T-helper 1 cell treated with Interleukin-12 subunit alpha and Interleukin-12 subunit beta and Interleukin-4 antibody, amounts not matched to agents 30 ng/mL and 1 ng/mL, for 36 hours (primary cell): ENCODE results near the gene HIF1A. TPM values are rescaled to one million over a fixed set of nuclear protein-coding genes. Genes with fewer than 3 reads are reported as not detected.

Experiments used
- intact Hi-C: fragments of 100-400 bp; cut with micrococcal nuclease; formaldehyde crosslinking; loops from one replicate; pipeline ENCODE4 v1.15.1; 2024
- total RNA-seq: library from RNA; stranded (reverse); gene quantifications from 2 replicates; pipeline ENCODE4 v1.2.3, GENCODE V29; 2022

The HIF1A gene
- total RNA-seq, 1 donor from 2014 or later, result 204 TPM

GRCh38 chr14:61765225-61765943 is 70.1 kb downstream of the HIF1A start:
- intact Hi-C loops, result no loop called here

DNA sequence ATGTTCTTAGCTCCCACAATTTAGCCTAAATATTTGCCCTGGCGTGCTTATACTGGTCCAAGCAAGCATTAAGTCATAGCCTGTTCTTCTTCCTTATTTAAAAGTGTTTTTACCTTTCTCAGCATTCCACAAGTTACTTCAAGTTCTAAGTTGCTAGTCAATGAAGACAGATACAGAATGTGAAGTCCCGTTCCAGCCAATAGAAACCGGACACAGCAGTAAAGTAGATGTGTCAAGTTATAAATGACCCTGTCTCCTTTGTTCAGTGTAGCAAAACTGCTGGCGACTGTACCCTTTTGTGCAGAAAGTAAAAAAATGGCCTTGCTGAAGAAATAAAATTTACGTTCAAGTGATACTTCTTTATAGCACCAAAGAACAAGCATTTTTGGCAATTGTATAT is 70.8 kb downstream of the HIF1A start:
- intact Hi-C loops, result no loop called here

DNA sequence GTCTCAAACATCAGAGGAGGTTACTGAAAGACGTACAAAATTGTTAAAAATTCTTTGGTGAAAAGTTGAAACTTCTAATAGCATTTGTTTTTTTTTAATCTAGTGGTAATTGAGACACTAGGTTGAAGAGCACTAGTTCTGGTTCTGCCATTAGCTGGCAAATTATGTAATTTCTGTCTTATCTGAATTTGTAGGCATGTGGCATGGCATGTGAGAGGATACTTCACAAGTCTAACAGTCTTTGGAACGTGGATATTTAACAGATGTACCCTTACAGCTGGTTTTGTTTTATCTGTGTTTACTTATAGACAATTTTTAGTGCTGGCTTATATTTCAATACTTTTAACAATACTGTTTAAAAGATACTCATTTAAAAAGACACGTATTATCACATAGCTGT is 72.9 kb downstream of the HIF1A start:
- intact Hi-C loops, result no loop called here

- intact Hi-C loops, result no loop called here
Measured at GRCh38 chr14:61769893-61770292, 74.6 kb downstream of the HIF1A start.

GRCh38 chr14:61774861-61775260 is 79.5 kb downstream of the HIF1A start:
- intact Hi-C loops, result no loop called here

DNA sequence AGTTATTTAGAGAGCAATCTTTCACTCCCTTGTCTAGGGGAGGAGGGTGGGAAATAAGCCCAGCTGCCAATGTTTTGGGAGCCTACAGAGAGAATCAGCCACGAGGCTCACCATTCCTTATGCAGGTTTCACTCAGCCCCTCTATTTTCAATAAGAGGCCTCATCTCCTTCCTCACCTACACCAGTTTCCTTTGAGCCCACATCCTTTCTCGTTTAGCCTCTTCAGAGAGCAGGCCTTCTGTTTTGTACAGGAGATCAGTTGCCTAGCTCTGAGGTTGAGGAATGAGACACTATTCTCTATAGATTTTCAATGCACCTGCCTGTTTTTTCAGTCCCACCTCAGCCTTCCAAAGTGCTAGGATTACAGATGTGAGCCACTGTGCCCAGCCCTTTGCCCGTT is 84.8 kb downstream of the HIF1A start:
- intact Hi-C loops, result loop anchor here (1.0 to 5.0 kb wide), 2 partner anchors 18 to 347 kb away; partner anchors contain the start of gene SNAPC1

DNA sequence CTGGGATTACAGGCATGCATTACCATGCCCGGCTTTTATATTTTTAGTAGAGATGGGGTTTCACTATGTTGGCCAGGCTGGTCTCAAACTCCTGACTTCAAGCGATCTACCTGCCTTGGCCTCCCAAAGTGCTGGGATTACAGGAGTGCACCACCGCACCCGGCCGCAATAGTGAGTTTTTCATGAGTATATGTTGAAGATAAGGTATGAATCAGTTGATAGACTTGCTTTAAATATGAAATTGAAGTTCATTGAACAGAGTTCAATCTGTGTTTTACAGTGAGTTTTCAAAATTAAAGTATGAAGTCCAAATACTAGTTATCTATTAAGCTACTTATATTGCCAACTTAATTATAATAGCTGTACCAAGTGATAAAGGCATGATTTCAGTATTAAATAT is 102.0 kb downstream of the HIF1A start:
- intact Hi-C loops, result no loop called here

Other genes starting within 250 kb of the HIF1A start
- 6.5 and 7.2 TPM in 2 replicates for gene SNAPC1, start 66.9 kb downstream of the HIF1A start, total RNA-seq
- gene SYT16, start 117.2 kb downstream of the HIF1A start, total RNA-seq, result not detected in 2 replicates